ENCODE results near the gene ANKRD34B. TPM values are rescaled to one million over a fixed set of nuclear protein-coding genes. Genes with fewer than 3 reads are reported as not detected.

The ANKRD34B gene
- polyA plus RNA-seq (2011; rRNA removed), result 0.01 and 0.05 TPM in 2 replicates
- polyA plus RNA-seq (2012; cell fraction: cytosol; rRNA removed), result 0.01 TPM in 1 of 2 replicates, not detected in the other
- not detected in 2 replicates for polyA plus RNA-seq (2012; cell fraction: nucleus; rRNA removed)
- polyA plus RNA-seq (2017; fragmentation: RNase III; extraction: RNeasy Plus Mini Kit Qiagen cat#74134 plus additional on column Dnase treatment), result 0.01 TPM in 1 of 3 replicates, not detected in the others
- not detected in 2 replicates for polyA minus RNA-seq (2011; rRNA and poly(A)+ RNA removed)

DNA sequence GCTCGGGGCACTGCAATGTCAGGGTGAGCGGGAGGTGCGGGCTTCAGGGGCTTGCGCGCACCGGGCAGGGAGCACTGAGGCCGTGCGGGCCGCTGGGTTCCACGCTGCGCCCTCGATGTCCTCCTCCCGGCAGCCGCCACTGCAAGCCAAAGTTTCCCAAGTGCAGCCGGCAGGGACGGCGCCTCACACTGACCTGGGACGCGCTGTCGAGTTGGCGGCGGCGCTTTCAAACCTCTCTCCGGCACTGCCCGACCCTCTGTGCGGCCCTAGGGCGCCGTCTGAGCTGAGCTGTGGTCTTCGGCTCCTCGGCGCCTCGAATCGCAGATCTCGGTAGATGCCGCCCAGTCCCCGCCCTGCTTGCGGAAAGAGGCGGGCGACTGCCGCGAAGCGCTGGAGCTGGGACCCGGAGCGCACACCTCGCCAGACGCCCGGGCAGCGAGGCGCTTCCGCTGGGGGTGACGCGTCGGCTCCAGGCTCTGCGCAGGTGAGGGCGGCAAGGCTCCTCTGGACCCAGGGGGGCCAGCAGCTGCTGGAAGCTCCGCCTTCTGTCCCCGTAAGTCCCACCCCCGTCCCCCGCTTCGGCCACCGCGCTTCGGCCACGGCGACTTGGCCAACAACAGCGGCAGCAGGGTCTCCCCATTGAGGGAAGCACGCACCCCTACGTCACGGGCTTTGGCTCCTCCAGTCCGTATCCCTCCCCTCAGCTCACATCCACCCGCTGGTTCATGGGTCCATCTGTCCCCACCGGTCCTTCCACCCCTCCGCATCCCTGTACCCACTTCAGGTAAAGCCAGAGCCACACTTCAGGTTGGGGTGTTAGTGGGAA is at the start of gene ANKRD34B:
Gene ANKRD34B (minus strand): TSS at position 320 of the 826 bp plus-strand sequence. CDS start 10,261 bp downstream, outside the sequence.
- peak within 1 kb of the TSS; percentile 96 for H3K4me2 ChIP-seq
- WGBS (ENCODE audit: missing lambda C conversion rate), result 11% methylated on average over 17 of the region's 73 CpGs
- FAIRE-seq, result no peak

GRCh38 chr5:80619086-80619485 is 49.0 kb upstream of the ANKRD34B start:
- ChIA-PET CTCF (no interaction called here), POLR2A (no interaction called here)
- TF ChIP-seq E2F6 (IDR thresholded peaks at IDR 0.05; ENCODE audit: borderline replicate concordance, low read depth) (no peak), TFCP2L1 (CRISPR knock-in tag; IDR thresholded peaks at IDR 0.05) (no peak), CBX2 (IDR thresholded peaks at IDR 0.05; ENCODE audit: borderline replicate concordance, low read depth) (no peak), RAD21 (conservative IDR thresholded peaks at IDR 0.05 in 1 of 2, IDR thresholded peaks at IDR 0.05 in 1 of 2) (no peak), CHD4 (IDR thresholded peaks at IDR 0.05; ENCODE audit: borderline replicate concordance) (no peak), JUN (IDR thresholded peaks at IDR 0.05) (no peak), FOSL2 (IDR thresholded peaks at IDR 0.05) (no peak), FOSL2 (CRISPR knock-in tag; IDR thresholded peaks at IDR 0.05) (no peak), ZFP36 (IDR thresholded peaks at IDR 0.05; ENCODE audit: borderline replicate concordance, partially characterized antibody) (no peak), SMC3 (IDR thresholded peaks at IDR 0.05) (no peak), HEYL (CRISPR knock-in tag; IDR thresholded peaks at IDR 0.05) (no peak), GATA3 (IDR thresholded peaks at IDR 0.05; ENCODE audit: borderline replicate concordance) (no peak)
- no peak for DNase-seq (ENCODE audit: low read depth in 1 of 2, low spot score in 1 of 2)
- H3K4me3 ChIP-seq, result no peak overlapping the region
- H3K4me1 ChIP-seq, result no peaks in the 10 kb centered on the region
- no peak for ATAC-seq
- 90% methylated on average over 1 of the region's 1 CpG for WGBS (ENCODE audit: missing lambda C conversion rate)
- H3K9me3 ChIP-seq, result no peaks in the 10 kb centered on the region
- no peak overlapping the region for H3K27ac ChIP-seq
- FAIRE-seq, result no peak
- H3K4me2 ChIP-seq, result no peak overlapping the region

More for the DNA sequence above, at the start of gene ANKRD34B:
- POLR2A ChIA-PET, result no interaction called here
- peak; percentile 73 to 84 for ATAC-seq
- TF ChIP-seq E2F6 (IDR thresholded peaks at IDR 0.05; ENCODE audit: borderline replicate concordance, low read depth) (peak; percentile 70), MAX (IDR thresholded peaks at IDR 0.05) (peak; percentile 65), CBX2 (IDR thresholded peaks at IDR 0.05; ENCODE audit: borderline replicate concordance, low read depth) (no peak), FOXS1 (CRISPR knock-in tag; IDR thresholded peaks at IDR 0.05) (no peak), RNF2 (IDR thresholded peaks at IDR 0.05; ENCODE audit: borderline replicate concordance, low read depth) (0 out of 2 replicates have a peak, but pooled peaks have one; percentile 42), ELK1 (IDR thresholded peaks at IDR 0.05; ENCODE audit: low read depth, low read length) (no peak), MAZ (IDR thresholded peaks at IDR 0.05; ENCODE audit: borderline replicate concordance, low read depth, low read length) (no peak), PHF8 (IDR thresholded peaks at IDR 0.05; ENCODE audit: borderline replicate concordance, low read depth) (no peak)
- TF ChIP-seq, protein P1, sequence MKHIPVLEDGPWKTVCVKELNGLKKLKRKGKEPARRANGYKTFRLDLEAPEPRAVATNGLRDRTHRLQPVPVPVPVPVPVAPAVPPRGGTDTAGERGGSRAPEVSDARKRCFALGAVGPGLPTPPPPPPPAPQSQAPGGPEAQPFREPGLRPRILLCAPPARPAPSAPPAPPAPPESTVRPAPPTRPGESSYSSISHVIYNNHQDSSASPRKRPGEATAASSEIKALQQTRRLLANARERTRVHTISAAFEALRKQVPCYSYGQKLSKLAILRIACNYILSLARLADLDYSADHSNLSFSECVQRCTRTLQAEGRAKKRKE (CRISPR knock-in tag; IDR thresholded peaks at IDR 0.05; ENCODE audit: low read depth), result no peak
- H3K9me3 ChIP-seq, result no peaks in the 10 kb centered on the region
- CTCF ChIA-PET, result no interaction called here
- H3K4me1 ChIP-seq, result peaks cover 9% of the 10 kb centered on the region; the same call in 2 of the 3 replicates
- peak within 1 kb of the TSS in 1 of 2 experiments; percentile 42; a peak in 3 of 6 replicates for H3K27ac ChIP-seq
- peak within 1 kb of the TSS; percentile 47 for H3K4me3 ChIP-seq
- DNase-seq (ENCODE audit: low read depth in 1 of 2, low spot score in 1 of 2), result peak; percentile 29 to 38
